ENCODE data around the gene NFIX.

- TF ChIP-seq CTCF (IDR thresholded peaks at IDR 0.05) (no peak), POLR2A (IDR thresholded peaks at IDR 0.05) (no peak)
Measured at GRCh38 chr19:13127811-13128575, 132.7 kb downstream of the NFIX start.
